Calu3 (cell line): Measurements from ENCODE around the gene CMTM5. TPM values are rescaled to one million over a fixed set of nuclear protein-coding genes. Genes with fewer than 3 reads are reported as not detected.
A peak's percentile ranks its signal among the peaks of the same experiment; 100 is the strongest.

ENCODE experiments used
- Bru-seq: library from RNA; stranded (reverse); fragments of 400-500 nt; gene quantifications from one replicate; lab custom pipeline; 2021; lab: Mats Ljungman, UMichigan
- BruChase-seq, 2 experiments: library from RNA; stranded (reverse); fragments of 400-500 nt; gene quantifications; one replicate each; lab custom pipeline; 2021; lab: Mats Ljungman, UMichigan
- BruUV-seq: library from RNA; stranded (reverse); fragments of 400-500 nt; replicated peaks from 2 replicates; lab custom pipeline; 2021; lab: Mats Ljungman, UMichigan
- CTCF ChIA-PET: fragments of 300-600 bp; sonication (Branson Sonifier 250); formaldehyde crosslinking; loops from one replicate; lab custom pipeline; 2022; ENCODE audit warnings: antibody characterized with exemption; lab: Charles Lee
- DNase-seq: peaks from one replicate; pipeline ENCODE4 v3.0.0; 2022
- H3K27ac Mint-ChIP-seq: one replicate; pipeline ENCODE4 v1.8.0; 2022; ENCODE audit warnings: mixed read lengths; ENCODE audit not compliant: unreplicated experiment
- H3K27me3 Mint-ChIP-seq: one replicate; pipeline ENCODE4 v1.8.0; 2022; ENCODE audit warnings: mixed read lengths; ENCODE audit not compliant: unreplicated experiment
- H3K36me3 Mint-ChIP-seq: one replicate; pipeline ENCODE4 v1.8.0; 2022; ENCODE audit warnings: mild to moderate bottlenecking, moderate library complexity, mixed read lengths; ENCODE audit not compliant: insufficient read depth, unreplicated experiment
- H3K4me1 Mint-ChIP-seq: one replicate; pipeline ENCODE4 v1.8.0; 2022; ENCODE audit warnings: mild to moderate bottlenecking, low read depth, mixed read lengths; ENCODE audit not compliant: unreplicated experiment
- H3K4me3 Mint-ChIP-seq: one replicate; pipeline ENCODE4 v1.8.0; 2022; ENCODE audit warnings: mild to moderate bottlenecking, low read depth, moderate library complexity, mixed read lengths; ENCODE audit not compliant: unreplicated experiment
- H3K9me3 Mint-ChIP-seq: one replicate; pipeline ENCODE4 v1.8.0; 2022; ENCODE audit warnings: low read depth, mixed read lengths; ENCODE audit not compliant: unreplicated experiment
- CTCF ChIP-seq: fragments of 200-600 bp; IDR thresholded peaks from one replicate; pipeline ENCODE4 v1.8.0; 2022; ENCODE audit warnings: antibody characterized with exemption; ENCODE audit not compliant: unreplicated experiment
- intact Hi-C: fragments of 100-400 bp; cut with micrococcal nuclease; formaldehyde crosslinking; loops from one replicate; pipeline ENCODE4 v1.10.0; 2022; ENCODE audit not compliant: unreplicated experiment
- long read RNA-seq: library from polyadenylated mRNA; stranded (forward); transcript quantifications from one replicate; pipeline ENCODE4 v2.0.0, GENCODE V29; 2022
- total RNA-seq: library from RNA; stranded (reverse); gene quantifications from 2 replicates; pipeline ENCODE4 v1.2.3, GENCODE V29; 2022

The CMTM5 gene
- total RNA-seq (not detected in 2 replicates), Bru-seq, nascent RNA (not detected), BruChase-seq, experiment 1, labeled RNA remaining after a 6-hour chase (not detected), BruChase-seq, experiment 2, labeled RNA remaining after a 2-hour chase (not detected)
- long read RNA-seq = 0 reads

GRCh38 chr14:23376482-23377197 is at the start of gene CMTM5:
CMTM5 (plus strand) TSS chr14:23377046; CDS start chr14:23377252, 206 bp downstream.
- Mint-ChIP-seq H3K36me3 (no peaks in the 10 kb centered on the region), H3K27ac (no peak within 1 kb of the TSS), H3K4me3 (no peak within 1 kb of the TSS), H3K4me1 (no peaks in the 10 kb centered on the region), H3K9me3 (no peaks in the 10 kb centered on the region), H3K27me3 (peaks cover 95% of the 10 kb centered on the region)
- intact Hi-C loops = no loop called here
- DNase-seq = no peak
- CTCF ChIA-PET = interaction anchor here (0.8 kb wide), 1 partner anchor 47 kb away, joined by 3 read pairs; no protein-coding TSS in a partner anchor
- no peak for TF ChIP-seq CTCF
- BruUV-seq = no TSS peak

GRCh38 chr14:23327947-23328744 is 48.7 kb upstream of the CMTM5 start:
- no peaks in the 10 kb centered on the region for H3K27me3 Mint-ChIP-seq
- H3K27ac Mint-ChIP-seq = no peak overlapping the region
- intact Hi-C loops = loop anchor here (1.0 to 10.0 kb wide), 3 partner anchors 52 to 227 kb away; partner anchors contain the start of genes THTPA and ZFHX2
- peaks cover 37% of the 10 kb centered on the region for H3K36me3 Mint-ChIP-seq
- no peaks in the 10 kb centered on the region for H3K9me3 Mint-ChIP-seq
- BruUV-seq = no TSS peak
- TF ChIP-seq CTCF = peak; percentile 72
- no peak overlapping the region for H3K4me3 Mint-ChIP-seq
- CTCF ChIA-PET = no interaction called here
- H3K4me1 Mint-ChIP-seq = peaks cover 12% of the 10 kb centered on the region
- DNase-seq = peak; percentile 65

- BruUV-seq = no TSS peak
- H3K36me3 Mint-ChIP-seq = no peaks in the 10 kb centered on the region
Measured at GRCh38 chr14:23335623-23336022, 41.2 kb upstream of the CMTM5 start.

More at GRCh38 chr14:23335623-23336022, 41.2 kb upstream of the CMTM5 start:
- Mint-ChIP-seq H3K4me1 (no peaks in the 10 kb centered on the region), H3K4me3 (no peak overlapping the region), H3K27ac (no peak overlapping the region), H3K9me3 (no peaks in the 10 kb centered on the region), H3K27me3 (peaks cover 15% of the 10 kb centered on the region)
- no peak for TF ChIP-seq CTCF
- DNase-seq = no peak
- CTCF ChIA-PET = no interaction called here
- intact Hi-C loops = no loop called here
